Activated CD4-positive, alpha-beta T cell treated with anti-CD3 and anti-CD28 coated beads, Interleukin-2, amount 50 U/mL, for 16 hours (primary cell): ENCODE measurements around the gene SMIM22.

Experiments
- DNase-seq: peaks from one replicate; pipeline ENCODE4 v3.0.0-alpha.2; 2020

The SMIM22 gene

GRCh38 chr16:4826526-4826925, 31.4 kb downstream of the SMIM22 start:
- no peak for DNase-seq

- no peak for DNase-seq
Observed at GRCh38 chr16:4826980-4827379, 31.8 kb downstream of the SMIM22 start.

- DNase-seq = no peak
Observed at GRCh38 chr16:4828567-4829321, 33.6 kb downstream of the SMIM22 start.

- no peak for DNase-seq
Observed at GRCh38 chr16:4830408-4830807, 35.2 kb downstream of the SMIM22 start.

GRCh38 chr16:4831616-4832015, 36.4 kb downstream of the SMIM22 start:
- no peak for DNase-seq

- DNase-seq = no peak
Observed at GRCh38 chr16:4832698-4833343, 37.7 kb downstream of the SMIM22 start.

- peak; percentile 10 for DNase-seq
Observed at GRCh38 chr16:4833584-4833983, 38.4 kb downstream of the SMIM22 start.

- DNase-seq = no peak
Observed at GRCh38 chr16:4836727-4837126, 41.6 kb downstream of the SMIM22 start.

- DNase-seq = no peak
Observed at GRCh38 chr16:4837733-4838501, 42.7 kb downstream of the SMIM22 start.

GRCh38 chr16:4839942-4840341, 44.8 kb downstream of the SMIM22 start:
- DNase-seq = no peak

- DNase-seq = no peak
Observed at GRCh38 chr16:4840984-4841383, 45.8 kb downstream of the SMIM22 start.
